Measurements from ENCODE around the gene NRAS.

NRAS gene

DNA sequence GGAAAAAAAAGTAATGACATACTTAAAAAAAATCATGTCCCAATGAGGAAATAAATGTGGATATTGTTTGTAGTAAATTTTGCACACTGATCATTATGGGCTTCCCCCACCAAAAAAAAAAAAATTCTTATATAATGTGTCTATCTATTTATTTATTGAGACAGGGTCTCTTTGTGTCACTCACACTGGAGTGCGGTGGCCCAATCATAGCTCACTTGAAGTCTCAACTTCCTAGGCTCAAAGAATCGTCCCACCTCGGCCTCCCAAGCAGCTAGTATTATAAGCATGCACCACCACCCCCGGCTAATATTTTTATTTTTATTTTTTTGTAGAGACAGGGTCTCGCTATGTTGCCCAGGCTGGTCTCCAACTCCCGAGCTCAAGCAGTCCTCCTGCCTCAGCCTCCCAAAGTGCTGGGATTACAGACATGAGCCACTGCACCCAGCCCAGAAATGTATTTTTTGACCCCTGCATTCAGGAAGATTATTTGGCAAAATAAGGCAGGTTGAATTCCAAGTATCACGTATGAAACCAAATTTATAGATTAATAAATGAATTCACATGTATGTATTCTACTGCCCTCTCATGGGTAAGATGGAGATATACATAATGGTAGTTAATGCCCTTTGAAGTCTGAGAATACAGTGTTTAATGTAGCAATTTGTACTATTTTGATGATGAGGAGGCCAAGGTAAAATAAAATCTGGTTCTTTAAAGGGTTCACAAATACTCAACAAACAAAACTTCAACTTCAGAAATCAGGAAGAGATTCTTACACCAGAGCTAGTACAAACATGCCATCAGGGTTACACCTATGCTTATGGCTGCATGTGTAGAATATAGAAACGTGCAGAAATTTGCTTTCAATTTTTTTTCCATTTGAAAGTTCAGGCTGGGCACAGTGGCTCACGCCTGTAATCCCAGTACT is 45.3 kb downstream of the NRAS start:
- peaks cover 3% of the 10 kb centered on the region for H3K27me3 Mint-ChIP-seq
- peak overlapping the region; percentile 50 for H3K4me3 Mint-ChIP-seq
- H3K4me1 Mint-ChIP-seq: peaks cover 6% of the 10 kb centered on the region
- H3K36me3 Mint-ChIP-seq: peaks cover 2% of the 10 kb centered on the region
- no peak overlapping the region for H3K27ac Mint-ChIP-seq
- no peaks in the 10 kb centered on the region for H3K9me3 Mint-ChIP-seq

DNA sequence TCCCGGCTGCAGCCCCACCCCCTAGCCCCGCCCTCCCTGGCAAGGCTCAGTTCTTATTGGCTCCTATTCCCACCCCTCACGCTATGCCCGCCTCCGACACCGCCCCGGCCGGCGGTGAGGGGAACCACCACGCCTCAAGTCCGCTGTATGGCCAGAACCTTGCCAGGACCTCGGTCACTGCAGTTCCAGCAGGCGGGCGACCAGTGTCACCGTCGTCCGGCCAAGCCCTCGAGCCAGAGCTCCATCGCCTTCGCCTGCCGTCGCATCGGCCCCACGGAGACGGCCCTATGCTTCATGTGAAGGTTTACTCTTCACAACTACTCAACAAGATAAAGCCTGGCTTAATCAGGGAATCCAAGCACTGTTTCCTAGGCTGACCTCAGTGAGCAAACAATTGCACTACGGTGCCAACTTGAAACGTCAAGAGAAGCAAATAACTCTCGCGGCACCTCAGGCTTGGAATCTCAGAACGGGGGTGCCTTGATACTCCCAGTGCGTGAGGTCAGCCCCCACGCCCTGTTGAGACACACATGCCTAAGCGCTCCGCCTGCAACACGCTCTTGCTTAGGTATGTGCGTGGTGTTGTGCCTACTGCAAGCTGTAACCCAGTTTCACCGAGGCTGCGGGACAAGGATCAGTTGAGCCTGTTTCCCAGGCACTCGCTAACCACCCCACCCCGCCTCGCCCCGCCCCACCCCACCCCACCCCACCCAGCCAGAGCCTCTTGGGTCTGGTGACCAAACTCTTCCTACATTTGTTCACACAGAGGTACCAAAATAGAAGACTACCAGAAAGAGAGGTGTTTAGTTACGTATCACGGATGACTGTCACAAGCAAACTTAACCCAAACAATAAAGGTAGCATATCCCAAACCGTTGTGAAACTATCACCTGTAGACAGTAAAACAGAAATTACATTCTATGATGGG is 46.2 kb downstream of the NRAS start:
- Mint-ChIP-seq H3K9me3 (no peaks in the 10 kb centered on the region), H3K27ac (peak overlapping the region; percentile 24), H3K27me3 (peaks cover 4% of the 10 kb centered on the region), H3K4me1 (peaks cover 6% of the 10 kb centered on the region), H3K36me3 (peaks cover 2% of the 10 kb centered on the region), H3K4me3 (peak overlapping the region; percentile 97)

DNA sequence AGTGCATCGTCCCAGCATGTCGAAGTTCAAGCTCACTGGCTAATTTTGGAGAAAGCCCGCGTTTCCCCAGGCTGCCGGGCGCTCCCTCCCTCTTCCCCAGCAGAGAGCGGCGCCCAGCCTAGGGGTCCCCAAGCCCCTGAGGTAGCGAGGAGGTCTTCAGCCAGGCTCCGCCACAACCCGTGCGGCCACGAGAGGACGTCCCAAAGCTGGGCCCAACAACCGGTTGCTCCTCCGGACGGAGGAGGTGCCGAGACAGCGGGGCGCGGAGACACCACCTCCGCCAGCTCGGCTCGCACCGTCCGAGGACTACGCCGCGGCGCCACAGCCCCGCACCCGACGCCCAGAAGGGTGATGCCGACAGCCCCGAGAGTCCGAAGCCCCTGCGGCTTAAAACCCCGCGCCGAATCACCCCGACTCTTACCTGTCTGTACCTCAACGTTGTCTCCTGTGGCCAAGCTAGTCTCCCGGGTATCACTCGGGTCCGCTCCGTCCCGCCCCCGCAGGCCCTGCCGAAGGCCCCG is 46.9 kb downstream of the NRAS start, which contains the start of gene DENND2C:
Gene DENND2C, minus strand, starts transcription at position 488 of the 521 bp plus-strand sequence. CDS start 44,065 bp downstream, outside the sequence.
- peaks cover 2% of the 10 kb centered on the region for H3K36me3 Mint-ChIP-seq
- H3K27me3 Mint-ChIP-seq: peaks cover 4% of the 10 kb centered on the region
- H3K9me3 Mint-ChIP-seq: no peaks in the 10 kb centered on the region
- H3K4me1 Mint-ChIP-seq: peaks cover 6% of the 10 kb centered on the region
- peak within 1 kb of the TSS; percentile 97 for H3K4me3 Mint-ChIP-seq
- peak within 1 kb of the TSS; percentile 24 for H3K27ac Mint-ChIP-seq

DNA sequence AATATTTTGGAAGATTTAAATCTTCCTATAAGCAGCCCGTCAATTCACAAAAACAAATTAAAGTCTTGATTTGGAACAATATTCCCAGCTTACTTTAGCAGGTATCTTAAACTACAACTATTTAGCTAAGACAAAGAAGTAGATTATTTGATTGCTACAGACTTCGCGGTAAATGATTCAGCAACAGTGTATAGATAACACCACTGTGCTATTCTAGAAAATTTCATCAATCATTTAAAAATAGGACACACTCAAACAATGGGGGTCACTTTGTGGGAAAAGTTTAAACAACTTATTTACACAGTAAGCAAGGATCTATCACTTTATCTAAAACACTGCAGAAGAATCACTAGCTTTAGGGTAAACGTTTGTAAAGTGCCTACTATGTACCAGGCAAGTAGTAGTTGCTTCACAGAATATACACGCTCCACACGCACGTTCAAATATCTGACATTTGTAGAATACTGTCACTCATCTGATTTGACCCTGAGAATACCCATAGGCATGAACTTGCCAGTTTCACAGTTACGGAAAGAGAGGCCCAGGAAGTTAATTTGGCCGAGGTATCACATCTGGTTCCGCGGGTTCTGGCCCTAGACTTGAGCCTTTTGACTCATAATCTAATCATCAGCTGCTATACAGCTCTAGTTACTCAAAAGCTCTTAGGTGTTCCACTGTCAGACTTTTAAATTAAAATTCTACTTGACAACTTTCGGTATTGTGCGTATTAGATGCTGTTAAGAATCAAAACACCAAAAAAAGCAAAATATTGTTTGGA is 47.6 kb downstream of the NRAS start:
- Mint-ChIP-seq H3K4me3 (peak overlapping the region; percentile 97), H3K27ac (no peak overlapping the region), H3K9me3 (no peaks in the 10 kb centered on the region), H3K36me3 (peaks cover 2% of the 10 kb centered on the region), H3K4me1 (peaks cover 6% of the 10 kb centered on the region), H3K27me3 (peaks cover 4% of the 10 kb centered on the region)

DNA sequence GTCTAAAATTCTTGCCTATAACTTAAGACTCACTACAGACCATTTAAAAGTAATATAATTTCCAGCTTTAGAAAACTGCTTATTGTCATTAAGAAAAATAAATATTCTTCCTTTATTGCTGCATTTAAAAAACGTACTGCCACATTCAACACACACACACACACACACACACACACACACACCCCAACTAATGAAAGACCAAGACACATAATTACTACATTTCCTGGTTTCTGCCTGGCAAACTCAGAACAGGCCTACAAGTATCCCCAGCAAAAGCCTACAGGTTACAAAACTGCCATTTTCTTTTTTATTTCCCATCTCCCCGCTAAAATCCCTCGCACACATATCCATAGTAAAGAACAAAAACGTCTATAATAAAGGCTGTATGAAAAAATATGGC is 48.2 kb downstream of the NRAS start:
- H3K27ac Mint-ChIP-seq: no peak overlapping the region
- peak overlapping the region; percentile 55 for H3K4me3 Mint-ChIP-seq
- H3K9me3 Mint-ChIP-seq: no peaks in the 10 kb centered on the region
- peaks cover 6% of the 10 kb centered on the region for H3K4me1 Mint-ChIP-seq
- H3K27me3 Mint-ChIP-seq: peaks cover 4% of the 10 kb centered on the region
- H3K36me3 Mint-ChIP-seq: peaks cover 2% of the 10 kb centered on the region

DNA sequence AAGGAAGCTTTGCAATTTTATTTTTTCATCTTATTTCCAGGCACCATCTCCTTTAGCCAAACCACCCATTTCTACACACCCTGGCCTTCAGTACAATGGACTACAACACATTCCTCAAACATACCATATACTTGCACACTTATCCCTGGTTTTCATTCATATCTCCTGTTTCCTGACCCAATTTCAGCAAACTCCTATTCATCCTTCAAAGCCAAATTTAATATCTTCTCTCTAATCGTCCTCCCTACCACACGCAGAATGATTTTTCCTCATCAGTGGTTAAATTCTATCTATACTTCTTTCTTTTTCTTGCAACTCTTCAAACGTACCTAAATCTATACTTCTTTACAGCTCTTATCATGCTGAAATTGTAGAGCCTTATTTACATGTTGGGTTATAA is 49.6 kb downstream of the NRAS start:
- Mint-ChIP-seq H3K36me3 (peaks cover 2% of the 10 kb centered on the region), H3K27me3 (peaks cover 4% of the 10 kb centered on the region), H3K9me3 (no peaks in the 10 kb centered on the region), H3K27ac (no peak overlapping the region), H3K4me1 (peaks cover 6% of the 10 kb centered on the region), H3K4me3 (no peak overlapping the region)

DNA sequence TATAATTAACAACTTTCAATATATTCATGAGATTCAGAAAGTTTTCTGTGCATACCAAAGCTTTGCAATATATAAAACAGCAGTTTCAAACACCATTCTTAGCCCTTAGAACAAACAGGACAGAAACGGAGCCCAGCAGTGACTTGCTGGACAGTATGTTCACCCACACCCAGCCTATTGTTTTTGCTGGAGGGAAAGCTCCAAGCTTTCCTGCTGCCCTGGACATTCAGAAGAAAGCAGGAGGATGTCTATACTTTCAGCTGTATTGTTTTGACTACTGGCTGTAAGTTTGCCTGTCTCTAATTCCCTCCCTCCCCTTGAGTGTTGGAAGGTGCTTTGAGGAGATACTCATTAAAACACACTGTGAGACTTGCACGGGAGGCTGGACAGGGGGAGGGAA is 56.3 kb downstream of the NRAS start:
- Mint-ChIP-seq H3K36me3 (no peaks in the 10 kb centered on the region), H3K4me3 (no peak overlapping the region), H3K9me3 (no peaks in the 10 kb centered on the region), H3K4me1 (no peaks in the 10 kb centered on the region), H3K27me3 (peaks cover 3% of the 10 kb centered on the region), H3K27ac (no peak overlapping the region)

All from activated naive CD4-positive, alpha-beta T cell treated with anti-CD3 and anti-CD28 coated beads, Interleukin-2, amount 50 U/mL, for 24 hours (primary cell).